ENCODE measurements around the gene EEIG1. TPM values are rescaled to one million over a fixed set of nuclear protein-coding genes. Genes with fewer than 3 reads are reported as not detected.

EEIG1 gene
- total and polyA plus RNA-seq, 9 of the 15 experiments (the other 6 are each of a cell fraction or from before 2014, with no cell fraction given), result 0.17 to 16.7 (median 3.6) TPM

DNA sequence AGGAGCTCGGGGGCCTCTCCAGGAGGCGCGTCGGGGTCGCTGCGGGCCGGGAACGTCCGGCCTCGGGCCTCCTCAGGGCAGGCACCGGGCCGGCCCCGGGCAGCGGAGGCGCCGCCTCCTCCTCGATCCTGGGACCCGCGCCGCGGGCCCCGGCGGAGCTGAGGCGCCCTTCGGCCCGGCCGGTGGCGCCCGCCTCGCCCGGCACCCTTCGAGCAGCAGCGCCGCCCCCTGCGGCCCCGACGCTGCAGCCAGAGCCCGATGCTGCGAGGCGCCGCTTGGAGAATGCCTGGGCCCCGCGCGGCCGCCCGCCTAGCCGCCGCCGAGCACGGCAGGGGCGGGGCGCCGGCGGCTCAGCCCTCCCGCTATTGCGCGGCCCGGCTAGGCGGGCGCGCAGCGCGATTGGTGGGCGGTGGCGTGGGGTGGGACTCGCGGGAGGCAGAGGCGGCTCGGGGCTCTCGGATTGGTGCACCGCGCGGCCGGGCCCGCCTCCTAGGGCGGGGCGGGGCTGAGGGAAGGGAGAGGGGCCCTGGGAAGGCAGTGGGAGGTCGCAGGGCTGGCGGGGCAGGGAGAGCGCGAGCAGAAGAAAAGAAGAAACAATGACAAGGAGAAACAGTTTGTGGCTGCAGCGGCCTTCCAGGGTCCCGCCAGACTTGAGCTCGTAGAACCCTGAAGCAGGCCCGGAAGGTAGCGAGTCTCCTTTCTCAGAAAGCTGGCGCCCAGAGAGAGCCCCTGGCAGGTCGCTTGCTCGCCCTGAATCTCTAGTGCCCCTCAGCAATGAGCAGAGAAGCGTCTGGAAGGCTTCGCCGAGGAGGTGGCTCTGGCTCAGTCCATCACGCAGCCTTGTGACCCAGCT lies at the start of gene EEIG1 (continued):
- TF ChIP-seq, protein P1, sequence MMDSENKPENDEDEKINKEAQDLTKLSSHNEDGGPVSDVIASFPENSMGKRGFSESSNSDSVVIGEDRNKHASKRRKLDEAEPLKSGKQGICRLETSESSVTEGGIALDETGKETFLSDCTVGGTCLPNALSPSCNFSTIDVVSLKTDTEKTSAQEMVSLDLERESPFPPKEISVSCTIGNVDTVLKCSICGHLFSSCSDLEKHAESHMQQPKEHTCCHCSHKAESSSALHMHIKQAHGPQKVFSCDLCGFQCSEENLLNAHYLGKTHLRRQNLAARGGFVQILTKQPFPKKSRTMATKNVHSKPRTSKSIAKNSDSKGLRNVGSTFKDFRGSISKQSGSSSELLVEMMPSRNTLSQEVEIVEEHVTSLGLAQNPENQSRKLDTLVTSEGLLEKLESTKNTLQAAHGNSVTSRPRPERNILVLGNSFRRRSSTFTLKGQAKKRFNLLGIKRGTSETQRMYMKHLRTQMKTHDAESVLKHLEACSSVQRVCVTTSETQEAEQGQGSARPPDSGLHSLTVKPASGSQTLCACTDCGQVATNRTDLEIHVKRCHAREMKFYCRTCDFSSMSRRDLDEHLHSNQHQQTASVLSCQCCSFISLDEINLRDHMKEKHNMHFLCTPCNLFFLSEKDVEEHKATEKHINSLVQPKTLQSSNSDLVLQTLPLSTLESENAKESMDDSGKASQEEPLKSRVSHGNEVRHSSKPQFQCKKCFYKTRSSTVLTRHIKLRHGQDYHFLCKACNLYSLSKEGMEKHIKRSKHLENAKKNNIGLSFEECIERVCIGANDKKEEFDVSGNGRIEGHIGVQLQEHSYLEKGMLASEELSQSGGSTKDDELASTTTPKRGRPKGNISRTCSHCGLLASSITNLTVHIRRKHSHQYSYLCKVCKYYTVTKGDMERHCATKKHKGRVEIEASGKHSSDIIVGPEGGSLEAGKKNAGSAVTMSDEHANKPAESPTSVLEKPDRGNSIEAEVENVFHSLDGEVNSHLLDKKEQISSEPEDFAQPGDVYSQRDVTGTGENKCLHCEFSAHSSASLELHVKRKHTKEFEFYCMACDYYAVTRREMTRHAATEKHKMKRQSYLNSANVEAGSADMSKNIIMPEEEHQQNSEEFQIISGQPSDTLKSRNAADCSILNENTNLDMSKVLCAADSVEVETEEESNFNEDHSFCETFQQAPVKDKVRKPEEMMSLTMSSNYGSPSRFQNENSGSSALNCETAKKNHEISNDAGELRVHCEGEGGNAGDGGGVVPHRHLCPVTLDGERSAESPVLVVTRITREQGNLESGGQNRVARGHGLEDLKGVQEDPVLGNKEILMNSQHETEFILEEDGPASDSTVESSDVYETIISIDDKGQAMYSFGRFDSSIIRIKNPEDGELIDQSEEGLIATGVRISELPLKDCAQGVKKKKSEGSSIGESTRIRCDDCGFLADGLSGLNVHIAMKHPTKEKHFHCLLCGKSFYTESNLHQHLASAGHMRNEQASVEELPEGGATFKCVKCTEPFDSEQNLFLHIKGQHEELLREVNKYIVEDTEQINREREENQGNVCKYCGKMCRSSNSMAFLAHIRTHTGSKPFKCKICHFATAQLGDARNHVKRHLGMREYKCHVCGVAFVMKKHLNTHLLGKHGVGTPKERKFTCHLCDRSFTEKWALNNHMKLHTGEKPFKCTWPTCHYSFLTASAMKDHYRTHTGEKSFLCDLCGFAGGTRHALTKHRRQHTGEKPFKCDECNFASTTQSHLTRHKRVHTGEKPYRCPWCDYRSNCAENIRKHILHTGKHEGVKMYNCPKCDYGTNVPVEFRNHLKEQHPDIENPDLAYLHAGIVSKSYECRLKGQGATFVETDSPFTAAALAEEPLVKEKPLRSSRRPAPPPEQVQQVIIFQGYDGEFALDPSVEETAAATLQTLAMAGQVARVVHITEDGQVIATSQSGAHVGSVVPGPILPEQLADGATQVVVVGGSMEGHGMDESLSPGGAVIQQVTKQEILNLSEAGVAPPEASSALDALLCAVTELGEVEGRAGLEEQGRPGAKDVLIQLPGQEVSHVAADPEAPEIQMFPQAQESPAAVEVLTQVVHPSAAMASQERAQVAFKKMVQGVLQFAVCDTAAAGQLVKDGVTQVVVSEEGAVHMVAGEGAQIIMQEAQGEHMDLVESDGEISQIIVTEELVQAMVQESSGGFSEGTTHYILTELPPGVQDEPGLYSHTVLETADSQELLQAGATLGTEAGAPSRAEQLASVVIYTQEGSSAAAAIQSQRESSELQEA (IDR thresholded peaks at IDR 0.05; ENCODE audit: low read depth), result no peak
- TF ChIP-seq, protein P2, sequence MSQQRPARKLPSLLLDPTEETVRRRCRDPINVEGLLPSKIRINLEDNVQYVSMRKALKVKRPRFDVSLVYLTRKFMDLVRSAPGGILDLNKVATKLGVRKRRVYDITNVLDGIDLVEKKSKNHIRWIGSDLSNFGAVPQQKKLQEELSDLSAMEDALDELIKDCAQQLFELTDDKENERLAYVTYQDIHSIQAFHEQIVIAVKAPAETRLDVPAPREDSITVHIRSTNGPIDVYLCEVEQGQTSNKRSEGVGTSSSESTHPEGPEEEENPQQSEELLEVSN (IDR thresholded peaks at IDR 0.05; ENCODE audit: borderline replicate concordance in 1 of 2, extremely low read depth in 1 of 2, insufficient read depth in 1 of 2, insufficient read length in 1 of 2, low read depth in 1 of 2, low read length in 1 of 2, poor library complexity in 1 of 2, severe bottlenecking in 1 of 2), result peak in 1 of 2 experiments; percentile 63
- TF ChIP-seq TBP (optimal IDR thresholded peaks at IDR 0.05; ENCODE audit: low read depth, low read length), result peak; percentile 66
- TF ChIP-seq, protein P3, sequence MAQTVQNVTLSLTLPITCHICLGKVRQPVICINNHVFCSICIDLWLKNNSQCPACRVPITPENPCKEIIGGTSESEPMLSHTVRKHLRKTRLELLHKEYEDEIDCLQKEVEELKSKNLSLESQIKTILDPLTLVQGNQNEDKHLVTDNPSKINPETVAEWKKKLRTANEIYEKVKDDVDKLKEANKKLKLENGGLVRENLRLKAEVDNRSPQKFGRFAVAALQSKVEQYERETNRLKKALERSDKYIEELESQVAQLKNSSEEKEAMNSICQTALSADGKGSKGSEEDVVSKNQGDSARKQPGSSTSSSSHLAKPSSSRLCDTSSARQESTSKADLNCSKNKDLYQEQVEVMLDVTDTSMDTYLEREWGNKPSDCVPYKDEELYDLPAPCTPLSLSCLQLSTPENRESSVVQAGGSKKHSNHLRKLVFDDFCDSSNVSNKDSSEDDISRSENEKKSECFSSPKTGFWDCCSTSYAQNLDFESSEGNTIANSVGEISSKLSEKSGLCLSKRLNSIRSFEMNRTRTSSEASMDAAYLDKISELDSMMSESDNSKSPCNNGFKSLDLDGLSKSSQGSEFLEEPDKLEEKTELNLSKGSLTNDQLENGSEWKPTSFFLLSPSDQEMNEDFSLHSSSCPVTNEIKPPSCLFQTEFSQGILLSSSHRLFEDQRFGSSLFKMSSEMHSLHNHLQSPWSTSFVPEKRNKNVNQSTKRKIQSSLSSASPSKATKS (CRISPR knock-in tag; IDR thresholded peaks at IDR 0.05), result no peak
- TF ChIP-seq, protein P4, sequence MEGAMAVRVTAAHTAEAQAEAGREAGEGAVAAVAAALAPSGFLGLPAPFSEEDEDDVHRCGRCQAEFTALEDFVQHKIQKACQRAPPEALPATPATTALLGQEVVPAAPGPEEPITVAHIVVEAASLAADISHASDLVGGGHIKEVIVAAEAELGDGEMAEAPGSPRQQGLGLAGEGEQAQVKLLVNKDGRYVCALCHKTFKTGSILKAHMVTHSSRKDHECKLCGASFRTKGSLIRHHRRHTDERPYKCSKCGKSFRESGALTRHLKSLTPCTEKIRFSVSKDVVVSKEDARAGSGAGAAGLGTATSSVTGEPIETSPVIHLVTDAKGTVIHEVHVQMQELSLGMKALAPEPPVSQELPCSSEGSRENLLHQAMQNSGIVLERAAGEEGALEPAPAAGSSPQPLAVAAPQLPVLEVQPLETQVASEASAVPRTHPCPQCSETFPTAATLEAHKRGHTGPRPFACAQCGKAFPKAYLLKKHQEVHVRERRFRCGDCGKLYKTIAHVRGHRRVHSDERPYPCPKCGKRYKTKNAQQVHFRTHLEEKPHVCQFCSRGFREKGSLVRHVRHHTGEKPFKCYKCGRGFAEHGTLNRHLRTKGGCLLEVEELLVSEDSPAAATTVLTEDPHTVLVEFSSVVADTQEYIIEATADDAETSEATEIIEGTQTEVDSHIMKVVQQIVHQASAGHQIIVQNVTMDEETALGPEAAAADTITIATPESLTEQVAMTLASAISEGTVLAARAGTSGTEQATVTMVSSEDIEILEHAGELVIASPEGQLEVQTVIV (CRISPR knock-in tag; IDR thresholded peaks at IDR 0.05; ENCODE audit: borderline replicate concordance), result no peak
- no peak for TF ChIP-seq ZNF644 (tag; IDR thresholded peaks at IDR 0.05; ENCODE audit: low read depth)
- no peak for TF ChIP-seq ZEB2 (IDR thresholded peaks at IDR 0.05)

Measured in K562 (cell line).